ENCODE measurements around the gene LIN7A.

DNA sequence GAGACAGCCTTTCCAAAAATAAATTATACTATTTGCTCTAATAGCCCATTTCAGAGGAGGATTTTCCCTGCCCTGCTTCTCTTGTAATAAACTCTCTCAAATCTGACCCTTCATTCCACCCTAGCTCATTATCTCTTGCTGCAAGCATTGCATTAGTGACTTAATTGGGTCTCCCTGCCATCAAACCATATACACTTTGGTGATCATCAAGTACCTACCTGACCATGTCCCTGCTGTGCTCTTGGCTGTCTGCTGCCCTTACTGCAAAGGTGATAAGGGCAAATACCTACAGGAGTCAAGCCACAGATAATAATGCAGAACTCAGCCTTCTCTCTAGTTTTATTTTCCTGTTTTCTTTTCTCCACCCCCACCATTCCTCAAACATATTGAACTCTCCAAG is 88.4 kb downstream of the LIN7A start:
- TF ChIP-seq, protein P1, sequence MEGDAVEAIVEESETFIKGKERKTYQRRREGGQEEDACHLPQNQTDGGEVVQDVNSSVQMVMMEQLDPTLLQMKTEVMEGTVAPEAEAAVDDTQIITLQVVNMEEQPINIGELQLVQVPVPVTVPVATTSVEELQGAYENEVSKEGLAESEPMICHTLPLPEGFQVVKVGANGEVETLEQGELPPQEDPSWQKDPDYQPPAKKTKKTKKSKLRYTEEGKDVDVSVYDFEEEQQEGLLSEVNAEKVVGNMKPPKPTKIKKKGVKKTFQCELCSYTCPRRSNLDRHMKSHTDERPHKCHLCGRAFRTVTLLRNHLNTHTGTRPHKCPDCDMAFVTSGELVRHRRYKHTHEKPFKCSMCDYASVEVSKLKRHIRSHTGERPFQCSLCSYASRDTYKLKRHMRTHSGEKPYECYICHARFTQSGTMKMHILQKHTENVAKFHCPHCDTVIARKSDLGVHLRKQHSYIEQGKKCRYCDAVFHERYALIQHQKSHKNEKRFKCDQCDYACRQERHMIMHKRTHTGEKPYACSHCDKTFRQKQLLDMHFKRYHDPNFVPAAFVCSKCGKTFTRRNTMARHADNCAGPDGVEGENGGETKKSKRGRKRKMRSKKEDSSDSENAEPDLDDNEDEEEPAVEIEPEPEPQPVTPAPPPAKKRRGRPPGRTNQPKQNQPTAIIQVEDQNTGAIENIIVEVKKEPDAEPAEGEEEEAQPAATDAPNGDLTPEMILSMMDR (IDR thresholded peaks at IDR 0.05), result no peak
- no peak for TF ChIP-seq POLR2A (IDR thresholded peaks at IDR 0.05)
- no peak for TF ChIP-seq POLR2AphosphoS5 (IDR thresholded peaks at IDR 0.05)

All from upper lobe of left lung (tissue), 4 donors.